Coronary artery (tissue), 2 donors: ENCODE results near the gene ZFP36.
A peak's percentile ranks its signal among the peaks of the same experiment; 100 is the strongest.

ENCODE experiments used
- DNase-seq: peaks from one replicate; pipeline ENCODE4 v3.0.0-alpha.2; 2017; ENCODE audit warnings: low spot score
- H3K27ac ChIP-seq, 2 donors: fragments of 200-600 bp; sonication (generic); one replicate each; pipeline ENCODE4 v1.5.1; 2016 to 2019
- H3K4me3 ChIP-seq: fragments of 200-600 bp; sonication (generic); 2 replicates; pipeline ENCODE4 v1.5.1; 2016; ENCODE audit warnings: mild to moderate bottlenecking, moderate library complexity
- CTCF ChIP-seq: fragments of 200-600 bp; sonication (generic); IDR thresholded peaks from one replicate; pipeline ENCODE4 v1.5.1; 2019; ENCODE audit warnings: antibody characterized with exemption

Gene ZFP36

GRCh38 chr19:39416152-39417120 is 9.8 kb downstream of the ZFP36 start:
- peak overlapping the region in 1 of 2 donors; percentile 100 for H3K27ac ChIP-seq
- no peak for DNase-seq
- peak overlapping the region; percentile 97 for H3K4me3 ChIP-seq
- no peak for TF ChIP-seq CTCF

- TF ChIP-seq CTCF: no peak
- no peak for DNase-seq
- Histone ChIP-seq H3K27ac (peak overlapping the region in 1 of 2 donors; percentile 38), H3K4me3 (no peak overlapping the region)
Observed at GRCh38 chr19:39417463-39418181, 11.0 kb downstream of the ZFP36 start.

- TF ChIP-seq CTCF: no peak
- no peak for DNase-seq
Observed at GRCh38 chr19:39419003-39419402, 12.4 kb downstream of the ZFP36 start.

GRCh38 chr19:39420769-39421168 is 14.1 kb downstream of the ZFP36 start:
- peak; percentile 73 for DNase-seq
- Histone ChIP-seq H3K4me3 (no peak overlapping the region), H3K27ac (no peak overlapping the region)
- no peak for TF ChIP-seq CTCF

More at GRCh38 chr19:39419003-39419402, 12.4 kb downstream of the ZFP36 start:
- Histone ChIP-seq H3K27ac (no peak overlapping the region), H3K4me3 (no peak overlapping the region)

GRCh38 chr19:39422020-39422419 is 15.4 kb downstream of the ZFP36 start:
- Histone ChIP-seq H3K4me3 (no peak overlapping the region), H3K27ac (no peak overlapping the region)
- no peak for DNase-seq
- no peak for TF ChIP-seq CTCF

- DNase-seq: peak; percentile 70
- H3K27ac ChIP-seq: no peak overlapping the region
- no peak for TF ChIP-seq CTCF
- no peak overlapping the region for H3K4me3 ChIP-seq
Observed at GRCh38 chr19:39423258-39424086, 16.8 kb downstream of the ZFP36 start.
